ENCODE data around the gene MYL4. TPM values are rescaled to one million over a fixed set of nuclear protein-coding genes. Genes with fewer than 3 reads are reported as not detected.

The MYL4 gene
- total and polyA plus RNA-seq, 10 of the 15 experiments (the other 5 are each of a cell fraction or from before 2014, with no cell fraction given): 0.23 to 1.6 (median 0.58) TPM; not detected in 3

- peak; percentile 42; the same call in 1 of the 2 replicates for TF ChIP-seq POLR2AphosphoS5 (IDR thresholded peaks at IDR 0.05; ENCODE audit: low read length)
- no peak for TF ChIP-seq FOS (IDR thresholded peaks at IDR 0.05; ENCODE audit: borderline replicate concordance, extremely low read depth, insufficient read length)
- no peak for TF ChIP-seq NR2F1 (conservative IDR thresholded peaks at IDR 0.05)
- TF ChIP-seq BMI1 (IDR thresholded peaks at IDR 0.05; ENCODE audit: borderline replicate concordance): no peak
- no peak for TF ChIP-seq YBX1 (IDR thresholded peaks at IDR 0.05)
- TF ChIP-seq MAX (IDR thresholded peaks at IDR 0.05; ENCODE audit: low read depth, low read length): no peak
- peak; percentile 59; the same call in 1 of the 2 replicates for TF ChIP-seq CREB1 (IDR thresholded peaks at IDR 0.05; ENCODE audit: low read depth)
Measured at GRCh38 chr17:47188271-47188875, 20.8 kb upstream of the MYL4 start (continued).

- ChIA-PET CTCF (interaction anchor here (1.4 to 3.3 kb wide), 5 partner anchors 8 to 127 kb away, joined by 6 to 15 read pairs (median 12); no protein-coding TSS in a partner anchor), RAD21 (ENCODE audit: unreplicated experiment) (interaction anchor here (0.9 to 2.0 kb wide), 7 partner anchors 9 to 461 kb away, joined by 3 to 9 read pairs (median 5); partner anchors contain the start of gene KPNB1), POLR2A (interaction anchor here (0.5 to 5.1 kb wide), 10 partner anchors 10 to 1322 kb away, joined by 3 to 46 read pairs (median 4); partner anchors contain the start of gene EFCAB13), SMC1A (ENCODE audit: uncharacterized antibody, unreplicated experiment) (interaction anchor here (0.6 to 5.3 kb wide), 9 partner anchors 11 to 175 kb away, joined by 3 to 70 read pairs (median 3); partner anchors contain the start of genes EFCAB13 and MYL4)
- Histone ChIP-seq H3K36me3 (ENCODE audit: control insufficient read depth in 2 of 2, insufficient read depth in 2 of 2, low read length in 1 of 2) (no peaks in the 10 kb centered on the region), H3K27me3 (replicated peaks in 1 of 2; ENCODE audit: control insufficient read depth in 2 of 2, insufficient read depth in 2 of 2, low read length in 1 of 2) (no peaks in the 10 kb centered on the region), H3K27ac (ENCODE audit: control insufficient read depth, insufficient read depth) (peak within 1 kb of the TSS; percentile 96), H3K4me1 (ENCODE audit: control insufficient read depth, insufficient read depth, low read length) (peaks cover 4% of the 10 kb centered on the region), H3K9me3 (replicated peaks; ENCODE audit: control insufficient read depth, insufficient read depth, low read length) (no peaks in the 10 kb centered on the region; the same call in 2 of the 3 replicates), H2AFZ (ENCODE audit: control insufficient read depth, low read depth, low read length) (peak within 1 kb of the TSS; percentile 89), H3K9ac (ENCODE audit: control insufficient read depth, insufficient read depth, low read length) (peak within 1 kb of the TSS; percentile 92), H3K4me2 (ENCODE audit: control insufficient read depth, insufficient read depth) (peak within 1 kb of the TSS; percentile 84), H4K20me1 (ENCODE audit: control insufficient read depth, insufficient read depth) (no peaks in the 10 kb centered on the region; the same call in 1 of the 2 replicates), H3K4me3 (peak within 1 kb of the TSS; percentile 89), H3K79me2 (ENCODE audit: control insufficient read depth, insufficient read depth, low read length) (peaks cover 46% of the 10 kb centered on the region)
- in situ Hi-C loops (cut with MboI): no loop called here
- WGBS (ENCODE audit: insufficient coverage, insufficient replicate concordance, low lambda C conversion rate, missing lambda C conversion rate): under 1% methylated on average over 64 of the region's 64 CpGs
- FAIRE-seq (peak; percentile 100), DNase-seq (ENCODE audit: low read depth, low spot score) (peak; percentile 88), ATAC-seq (peak; percentile 93)
- intact Hi-C loops (cut with micrococcal nuclease; ENCODE audit: unreplicated experiment): loop anchor here (2.0 kb wide), 1 partner anchor 16 kb away; no protein-coding TSS in a partner anchor
- no TSS peak for BruUV-seq (replicated peaks)
- TF ChIP-seq SIN3A (IDR thresholded peaks at IDR 0.05; ENCODE audit: low read depth, low read length) (peak; percentile 53; the same call in 1 of the 2 replicates), NFYA (IDR thresholded peaks at IDR 0.05; ENCODE audit: borderline replicate concordance, low read depth, low read length) (no peak), E4F1 (IDR thresholded peaks at IDR 0.05; ENCODE audit: borderline replicate concordance, partially characterized antibody) (no peak), HDGF (IDR thresholded peaks at IDR 0.05) (0 out of 2 replicates have a peak, but pooled peaks have one; percentile 20), PAX8 (IDR thresholded peaks at IDR 0.05) (no peak), MYC (IDR thresholded peaks at IDR 0.05; ENCODE audit: insufficient read depth, insufficient read length, insufficient replicate concordance, low read length, severe bottlenecking) (no peak)
Measured at GRCh38 chr17:47188876-47189731, 20.0 kb upstream of the MYL4 start, which contains the start of gene CDC27. CDC27 (minus strand) TSS chr17:47189295; CDS start chr17:47189172, 123 bp downstream.

Measured in GM12878 (cell line).